Left renal cortex interstitium (tissue), 4 donors: ENCODE data around the gene CTSC. TPM values are rescaled to one million over a fixed set of nuclear protein-coding genes. Genes with fewer than 3 reads are reported as not detected.

Experiments
- DNase-seq, 4 donors: peaks; one replicate each; pipeline ENCODE4 v3.0.0-alpha.2; 2013; ENCODE audit warnings: low read depth in 4 of 4, low spot score in 2 of 4, missing footprints in 1 of 4
- polyA plus RNA-seq, 4 donors: library from polyadenylated mRNA; unstranded; fragments of 120-200 nt; gene quantifications; one replicate each; pipeline ENCODE4 v1.2.1, GENCODE V29; 2013; ENCODE audit not compliant: insufficient read length in 4 of 4

Gene CTSC
- polyA plus RNA-seq = 100 to 1,000 TPM; 201 to 324 (median 266) TPM

DNA sequence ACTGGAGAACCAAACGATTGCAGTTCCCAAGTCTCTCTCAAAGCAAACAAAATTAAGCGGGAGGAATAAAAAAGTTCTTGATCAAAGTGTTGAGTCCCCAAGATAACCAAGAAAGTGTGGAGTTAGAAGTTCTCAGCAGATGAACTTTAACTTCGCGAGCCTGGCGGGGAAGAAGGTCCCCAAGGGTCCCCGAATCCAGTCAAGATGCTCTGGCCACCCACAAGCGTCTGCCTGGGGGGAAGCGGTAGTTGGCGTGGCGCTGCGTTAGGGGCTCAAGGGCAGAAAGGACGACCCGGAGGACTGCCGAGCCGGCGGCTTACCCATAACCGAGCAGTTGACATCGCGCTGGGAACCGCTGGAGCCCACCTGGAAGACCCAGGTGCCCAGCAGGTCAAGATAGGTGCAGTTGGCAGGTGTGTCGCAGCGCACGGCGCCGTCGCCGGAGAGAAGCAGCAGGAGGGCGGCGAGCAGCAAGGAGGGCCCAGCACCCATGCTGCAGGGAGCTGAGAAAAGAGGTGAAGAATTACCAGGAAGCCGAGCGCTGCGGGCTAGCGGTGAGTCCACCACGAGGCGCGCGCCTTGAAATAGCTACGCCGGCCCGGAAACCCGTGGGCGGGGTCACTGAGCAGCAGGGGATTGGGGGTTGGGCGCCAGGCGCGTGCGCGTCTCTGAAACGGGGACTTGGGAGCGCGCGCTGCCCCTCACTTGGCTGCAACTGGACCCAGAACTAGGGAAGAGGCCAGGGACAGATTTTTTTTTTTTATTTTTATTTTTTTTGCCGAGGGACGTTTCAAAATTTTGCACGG is at the start of gene CTSC:
Gene CTSC (minus strand): TSS at position 556 of the 806 bp plus-strand sequence. CDS start 64 bp downstream, at position 492.
- peak; percentile 73 to 86 (median 78) for DNase-seq

DNA sequence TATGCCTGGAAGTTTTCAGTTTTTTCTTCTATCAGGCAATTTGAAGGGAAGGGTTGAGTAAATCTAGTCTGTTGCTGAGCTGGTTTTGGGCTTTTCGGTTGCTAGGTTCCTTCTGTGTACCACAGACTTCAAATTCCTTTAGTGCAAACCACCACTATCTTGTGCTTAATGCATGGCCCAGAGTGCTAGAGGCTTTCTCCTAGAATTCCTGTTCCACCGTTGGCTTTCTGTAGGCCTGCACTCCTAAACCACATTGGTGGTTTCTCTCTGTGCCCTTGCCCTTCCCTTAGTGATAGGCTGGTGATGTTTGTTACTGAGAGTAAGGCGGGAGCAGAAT is 47.1 kb upstream of the CTSC start:
- no peak for DNase-seq

DNA sequence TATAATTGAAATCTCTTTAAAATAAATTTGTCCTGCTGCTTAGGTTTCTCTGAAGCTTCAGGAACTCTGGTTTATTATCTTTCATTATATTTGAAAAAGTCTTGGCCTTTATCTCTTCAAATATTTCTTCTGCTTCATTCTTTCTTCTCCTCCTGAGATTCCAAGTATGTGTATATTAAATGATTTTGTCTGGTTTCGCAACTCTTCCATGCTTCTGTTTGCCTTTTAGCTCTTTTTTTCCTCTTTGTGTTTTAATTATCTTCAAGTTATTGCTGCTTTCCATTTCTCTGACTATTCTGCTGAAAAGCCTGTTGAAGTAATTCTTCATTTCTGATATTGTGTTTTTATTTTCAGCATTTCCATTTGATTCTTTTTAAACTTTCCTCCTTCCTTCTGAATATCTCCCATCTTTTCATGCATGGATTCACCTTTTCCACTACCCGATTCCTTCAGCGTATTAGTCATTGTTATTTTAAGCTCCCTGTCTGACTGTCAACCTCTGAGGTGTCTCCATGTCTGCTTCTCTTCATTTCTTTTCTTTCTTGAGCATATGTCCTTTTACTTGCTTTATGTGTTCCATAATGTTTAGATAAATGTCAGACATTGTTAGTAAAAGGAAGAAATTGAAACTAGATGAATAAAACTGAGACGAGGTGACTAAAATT is 46.6 kb upstream of the CTSC start:
- DNase-seq = no peak

DNA sequence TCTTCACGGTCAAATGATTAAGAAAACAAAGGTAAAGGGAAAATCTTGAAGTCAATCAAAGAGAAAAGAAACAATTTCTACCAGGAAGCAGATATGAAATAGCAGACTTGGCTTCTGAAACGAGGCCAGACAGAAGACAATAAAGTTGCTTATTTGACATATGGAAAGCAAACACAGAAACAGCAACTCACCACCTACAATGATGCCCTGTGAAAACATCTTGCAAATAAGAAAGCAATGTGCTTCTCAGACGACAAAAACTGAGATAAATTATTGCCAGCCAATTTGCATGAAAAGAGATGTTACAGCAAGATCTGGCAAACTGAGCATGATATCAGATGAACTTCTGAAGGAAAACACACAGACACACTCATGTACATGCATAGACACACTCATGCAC is 45.9 kb upstream of the CTSC start:
- no peak for DNase-seq

DNA sequence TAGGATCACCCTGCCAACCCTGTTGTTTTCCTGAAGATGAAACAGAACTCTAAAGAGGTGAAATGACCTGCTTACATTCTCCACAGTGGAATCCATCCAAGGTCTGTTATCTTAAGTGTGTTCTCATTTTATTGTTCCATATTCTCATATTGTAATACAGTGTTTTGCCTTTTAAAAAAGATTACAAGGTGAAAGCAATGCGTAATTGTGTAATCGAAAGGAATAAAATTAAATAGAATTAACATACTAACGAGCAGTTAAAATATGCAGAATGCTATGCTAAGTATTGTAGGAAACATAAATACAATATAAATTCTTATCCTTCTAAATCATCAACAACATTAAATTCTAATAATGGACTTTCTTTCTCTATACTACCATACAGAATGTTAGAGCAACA is 41.6 kb upstream of the CTSC start:
- DNase-seq = no peak

DNA sequence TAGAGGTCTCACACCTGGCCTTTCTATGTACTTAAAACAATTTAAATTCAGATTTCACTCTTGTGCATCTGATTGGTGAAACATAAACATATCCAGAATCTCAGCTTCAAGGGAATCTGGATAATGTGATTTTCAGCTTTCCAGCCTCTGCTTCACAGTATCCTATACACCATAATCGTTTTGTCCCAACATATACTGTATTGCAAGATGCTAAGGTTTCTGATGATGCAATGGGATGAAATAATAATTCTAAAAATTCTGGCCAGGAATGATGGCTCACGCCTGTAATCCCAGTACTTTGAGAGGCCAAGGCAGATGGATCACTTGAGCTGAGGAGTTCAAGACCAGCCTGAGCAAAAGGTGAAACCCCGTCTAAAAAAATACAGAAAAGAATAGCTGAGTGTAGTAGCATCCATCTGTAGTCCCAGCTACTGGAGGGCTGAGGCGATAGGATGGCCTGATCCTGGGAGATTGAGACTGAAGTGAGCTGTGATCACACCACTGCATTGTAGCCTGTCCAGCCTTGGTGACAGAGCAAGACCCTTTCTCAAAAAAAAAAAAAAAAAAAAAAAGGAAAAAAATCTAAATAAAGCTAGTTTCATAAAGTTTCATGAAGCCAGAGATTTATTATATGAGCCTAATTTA is 41.0 kb upstream of the CTSC start:
- DNase-seq = no peak

DNA sequence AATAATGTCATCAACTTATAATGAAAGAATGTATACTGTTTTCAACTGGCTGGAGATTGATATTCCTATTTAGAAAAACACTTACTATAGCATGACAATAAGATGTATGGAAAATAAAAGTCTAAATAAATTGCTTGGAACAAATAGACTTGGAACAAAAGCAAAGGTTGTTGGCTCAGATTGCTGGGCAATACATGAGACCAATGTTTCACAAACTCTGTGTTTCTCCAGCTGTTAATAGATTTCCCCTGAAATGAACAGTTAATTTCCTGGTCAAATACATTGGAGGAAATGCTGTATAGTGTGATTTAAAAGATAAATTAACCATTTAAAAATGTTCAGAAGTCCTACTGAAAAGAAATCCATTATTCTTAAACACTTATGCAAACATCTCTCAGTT is 40.1 kb upstream of the CTSC start:
- no peak for DNase-seq

DNA sequence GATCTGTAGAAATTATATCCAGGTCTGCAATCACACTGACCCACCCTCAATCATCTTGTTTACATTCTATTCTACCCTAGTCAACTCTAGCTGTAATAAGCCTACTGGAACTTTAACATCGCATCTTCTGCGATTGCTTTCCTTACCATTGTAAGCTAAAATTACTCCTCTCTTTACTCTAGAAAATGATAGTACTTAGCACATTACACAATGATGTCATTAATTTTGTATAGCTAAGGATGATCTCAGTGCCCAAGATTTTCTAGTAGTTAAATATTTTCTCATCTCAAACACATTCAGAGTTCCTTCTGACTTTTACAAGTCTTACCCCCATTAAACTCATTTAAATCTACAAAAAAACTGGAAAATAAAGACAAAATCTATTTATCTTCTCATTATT is 39.6 kb upstream of the CTSC start:
- no peak for DNase-seq

DNA sequence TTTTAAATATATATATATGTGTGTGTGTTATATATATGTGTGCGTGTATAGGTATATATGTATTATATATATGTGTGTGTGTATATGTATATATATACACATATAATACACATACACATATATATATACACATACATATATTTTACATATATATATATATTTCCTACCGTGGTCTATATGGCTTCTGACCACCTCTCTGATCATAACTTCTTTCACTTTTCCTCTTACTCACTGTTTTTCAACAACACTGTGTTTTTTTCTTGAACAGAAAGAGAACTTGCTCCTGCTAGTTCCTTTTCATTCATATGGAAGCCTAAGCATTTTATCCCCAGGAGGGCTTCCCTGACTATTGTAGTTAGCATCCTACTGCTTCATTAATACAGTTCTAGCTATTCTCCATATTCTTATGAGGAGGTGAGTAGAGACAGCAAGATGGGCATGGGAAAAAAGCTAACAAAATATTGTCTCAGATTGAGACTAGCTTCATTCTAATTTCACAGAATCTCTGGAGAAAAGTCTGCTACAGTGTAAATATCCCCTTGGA is 38.5 kb upstream of the CTSC start:
- no peak for DNase-seq

DNA sequence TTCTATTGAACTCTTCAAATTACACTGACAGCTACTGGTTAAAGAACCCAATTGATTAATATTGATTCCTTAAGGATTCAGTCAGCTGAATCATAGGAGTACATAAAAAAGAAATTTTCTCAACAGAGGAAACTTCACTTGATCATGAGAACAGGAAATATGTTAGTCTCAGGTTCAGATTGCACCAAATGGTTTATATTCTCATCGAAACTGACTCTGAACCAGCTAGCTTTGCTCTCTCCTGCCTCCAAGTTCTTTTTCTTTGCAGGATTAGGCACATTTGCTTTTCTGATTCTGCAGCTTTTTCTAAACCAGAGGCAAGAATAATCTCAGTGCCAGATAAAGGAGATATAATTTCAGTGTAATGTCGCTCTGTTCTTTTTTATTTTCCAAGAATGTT is 33.2 kb upstream of the CTSC start:
- DNase-seq = no peak

DNA sequence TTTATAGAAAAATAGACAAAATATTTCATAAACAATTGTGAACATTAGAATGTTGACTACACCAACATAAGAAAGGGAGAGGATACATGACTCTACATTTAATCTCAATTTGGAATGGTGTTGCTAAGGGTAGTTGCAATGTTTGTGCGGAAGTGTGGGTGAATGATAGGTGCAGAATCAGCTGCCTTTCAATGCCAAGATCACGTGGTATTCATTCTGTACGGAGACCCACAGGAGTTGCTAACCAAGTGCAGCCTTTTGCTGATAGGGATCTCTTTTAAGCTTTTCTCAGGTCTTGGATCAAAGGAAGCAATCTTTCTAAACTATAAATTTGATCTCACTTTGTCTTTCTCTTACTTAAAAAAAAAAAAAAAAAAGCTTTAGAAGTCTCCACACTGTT is 29.8 kb upstream of the CTSC start:
- DNase-seq = no peak

DNA sequence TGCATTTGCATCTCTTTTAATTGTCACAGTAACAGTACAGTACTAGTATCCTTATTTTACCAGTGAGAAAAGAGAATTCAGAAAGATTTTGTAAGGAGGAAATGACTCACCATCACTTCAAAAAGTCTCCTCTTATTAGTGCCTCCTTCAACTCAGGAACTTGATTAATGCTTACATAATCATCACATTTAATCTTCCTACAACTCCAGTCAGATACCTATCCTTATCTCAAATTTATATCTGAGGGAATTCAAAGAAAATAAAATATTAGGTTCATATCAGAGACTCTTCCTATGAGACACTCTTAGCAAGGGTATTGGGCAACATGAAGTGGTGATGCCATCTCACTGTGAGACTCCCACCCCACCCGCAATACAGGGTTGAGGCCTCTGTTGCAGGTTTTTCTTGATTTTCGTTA is 26.1 kb upstream of the CTSC start:
- no peak for DNase-seq

DNA sequence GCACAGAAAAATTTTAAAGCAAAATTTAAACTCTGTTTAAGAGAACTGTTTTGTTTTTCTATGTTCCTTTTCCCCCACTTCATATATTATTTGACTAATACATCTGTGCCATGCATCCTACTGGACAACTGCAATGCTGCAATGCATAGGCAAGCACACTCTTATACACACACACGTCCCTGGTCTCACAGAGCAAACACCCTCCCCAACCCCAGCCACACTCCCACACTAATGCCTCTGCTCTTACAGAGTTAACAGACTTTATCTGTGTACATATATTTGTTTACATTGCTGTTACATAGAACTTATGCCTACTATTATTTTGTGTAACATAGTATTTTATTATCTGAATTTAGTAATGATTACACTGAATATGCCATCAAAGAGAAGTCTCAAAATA is 25.5 kb upstream of the CTSC start:
- no peak for DNase-seq

DNA sequence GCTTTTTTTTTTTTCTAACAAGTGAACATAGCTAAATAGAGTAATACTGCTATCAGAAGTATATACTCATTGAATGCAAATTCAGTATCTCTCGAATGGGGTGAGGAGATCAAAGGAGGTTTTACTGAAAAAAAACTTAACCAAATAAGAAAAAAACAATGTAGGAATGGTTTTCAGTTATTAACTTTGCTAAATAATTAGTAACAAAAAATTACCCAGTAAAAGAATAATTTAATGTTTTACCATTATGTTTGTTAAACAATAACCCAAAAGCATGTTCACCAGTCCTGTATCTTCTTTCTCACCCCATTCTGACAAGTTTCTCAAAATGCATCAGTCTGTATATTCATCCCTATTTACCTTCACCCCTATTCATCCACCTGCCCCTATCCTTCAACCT is 22.6 kb upstream of the CTSC start:
- no peak for DNase-seq

DNA sequence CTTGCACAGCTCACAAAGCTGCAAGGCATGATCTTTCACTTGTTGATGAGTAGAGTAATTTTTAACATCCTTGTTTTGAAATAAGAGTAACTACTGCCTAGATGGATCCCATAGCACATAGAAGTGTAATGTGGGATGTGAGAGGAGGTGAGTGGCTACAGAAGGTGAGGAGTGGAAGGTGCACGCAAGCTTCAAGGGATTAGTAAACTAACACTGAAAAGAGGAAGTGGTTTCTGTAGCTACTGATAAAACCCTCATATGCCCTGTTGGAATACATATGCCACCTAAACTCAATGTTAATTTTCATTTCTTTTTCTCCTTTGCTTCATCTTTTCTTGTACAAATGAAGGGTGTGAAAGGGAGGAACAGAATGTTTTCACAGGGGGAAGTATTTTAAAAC is 22.0 kb upstream of the CTSC start:
- DNase-seq = no peak

DNA sequence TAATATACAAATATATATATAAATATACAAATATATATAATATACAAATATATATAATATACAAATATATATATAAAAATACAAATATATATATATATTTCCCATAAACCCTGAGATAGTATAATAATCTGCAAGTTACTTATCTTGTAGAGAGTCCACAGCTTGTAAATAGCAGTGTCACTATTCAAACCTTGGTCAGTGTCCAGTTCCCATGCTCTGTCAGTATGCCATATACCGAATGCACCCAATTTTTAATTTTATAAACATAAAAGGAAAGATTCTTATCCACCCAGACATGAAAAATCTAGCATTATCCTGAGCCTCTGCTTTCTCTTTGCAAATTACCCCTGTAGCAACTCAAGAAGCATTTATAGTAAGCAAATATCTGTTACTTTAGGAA is 21.6 kb upstream of the CTSC start:
- DNase-seq = no peak

DNA sequence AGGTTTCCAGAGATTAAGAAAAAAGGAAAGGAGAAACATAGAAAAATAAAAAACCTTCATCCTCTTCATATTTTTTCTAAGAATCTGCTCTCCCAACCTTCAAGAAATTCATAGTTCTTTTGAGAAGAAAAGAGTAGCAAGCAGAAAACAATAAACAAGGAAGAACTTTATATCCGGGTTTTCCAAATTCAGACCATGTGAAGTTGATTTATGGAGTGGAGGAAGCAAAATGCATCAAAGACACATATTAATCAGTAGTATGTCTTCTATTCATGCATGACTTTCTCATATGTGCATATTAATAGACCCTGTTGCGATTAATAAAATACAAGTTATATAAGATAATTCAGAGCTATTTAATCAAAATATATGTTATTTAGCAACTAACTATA is 20.5 kb upstream of the CTSC start:
- DNase-seq = no peak

DNA sequence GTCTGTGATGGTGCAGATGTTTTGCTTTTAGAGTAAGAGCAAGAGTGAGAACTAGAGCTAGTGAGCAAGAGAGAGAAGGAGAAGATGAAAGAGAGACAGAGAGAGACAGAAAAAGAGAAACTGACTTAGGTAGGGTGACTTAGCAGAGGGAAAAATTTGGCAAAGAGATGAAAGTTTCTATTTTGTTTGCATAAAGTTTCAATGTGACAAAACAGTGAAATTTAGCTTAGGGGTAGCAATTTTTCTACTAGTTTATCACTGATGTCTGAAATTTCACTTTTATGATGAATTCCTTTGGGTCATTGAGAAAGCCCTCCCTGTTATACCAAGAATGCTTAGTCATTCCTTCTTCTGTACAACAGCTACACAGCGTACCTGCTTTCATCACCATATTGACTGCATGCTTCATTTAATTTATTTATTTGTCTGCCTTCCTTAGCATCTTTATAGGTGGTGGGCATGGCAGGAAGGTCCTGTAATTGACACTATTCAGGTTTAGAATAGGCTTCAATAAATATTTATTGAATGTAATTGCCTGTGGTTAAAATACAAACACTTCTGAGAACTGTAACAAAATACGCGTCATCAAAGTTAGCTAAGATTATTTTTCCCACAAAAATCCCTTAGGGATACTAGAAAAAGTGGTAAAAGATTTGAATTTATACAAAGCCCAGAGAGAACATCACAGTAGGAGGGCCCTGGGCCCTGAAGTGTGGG is 19.9 kb upstream of the CTSC start:
- DNase-seq = no peak

DNA sequence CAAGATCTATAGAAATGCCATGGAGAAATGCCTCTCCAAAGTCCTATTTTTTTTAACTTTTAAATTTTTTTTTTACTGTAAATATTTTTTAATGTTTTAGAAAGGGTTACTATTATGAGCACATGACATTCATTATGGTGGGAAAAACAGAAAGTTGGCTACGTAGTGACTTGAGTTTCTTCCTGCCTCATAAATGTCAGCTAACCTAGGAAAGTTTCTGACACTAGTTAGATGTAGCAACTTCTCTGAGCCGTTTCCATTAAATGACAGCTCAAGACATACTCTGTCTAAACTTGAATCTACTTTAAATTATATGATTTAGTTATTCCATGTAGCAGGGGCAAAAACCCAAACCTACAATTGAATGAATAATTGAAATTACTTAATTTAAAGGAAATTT is 18.4 kb upstream of the CTSC start:
- no peak for DNase-seq

DNA sequence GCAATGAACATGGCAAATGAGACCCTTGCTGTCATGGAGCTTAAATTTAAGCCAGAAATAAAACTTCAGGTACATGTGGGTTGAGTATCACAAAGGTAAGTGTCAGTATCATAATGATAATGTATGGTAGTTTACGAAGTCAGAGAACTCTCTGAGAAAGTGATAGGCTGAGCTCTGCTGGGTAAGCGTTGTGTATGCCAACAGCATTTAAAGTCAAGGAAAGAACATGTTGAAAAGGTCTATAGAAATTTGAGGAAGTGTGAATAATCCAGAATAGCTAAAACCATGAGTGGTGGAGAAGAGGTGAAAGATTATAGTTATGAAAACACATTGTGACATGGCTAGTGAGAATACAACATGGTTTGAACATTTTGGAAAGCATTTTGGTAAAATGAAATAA is 17.4 kb upstream of the CTSC start:
- no peak for DNase-seq
